ENCODE results near the gene DUSP5. TPM values are rescaled to one million over a fixed set of nuclear protein-coding genes. Genes with fewer than 3 reads are reported as not detected.

DUSP5 gene
- total RNA-seq, 1 experiment from 2014 or later, result 30.1 TPM

DNA sequence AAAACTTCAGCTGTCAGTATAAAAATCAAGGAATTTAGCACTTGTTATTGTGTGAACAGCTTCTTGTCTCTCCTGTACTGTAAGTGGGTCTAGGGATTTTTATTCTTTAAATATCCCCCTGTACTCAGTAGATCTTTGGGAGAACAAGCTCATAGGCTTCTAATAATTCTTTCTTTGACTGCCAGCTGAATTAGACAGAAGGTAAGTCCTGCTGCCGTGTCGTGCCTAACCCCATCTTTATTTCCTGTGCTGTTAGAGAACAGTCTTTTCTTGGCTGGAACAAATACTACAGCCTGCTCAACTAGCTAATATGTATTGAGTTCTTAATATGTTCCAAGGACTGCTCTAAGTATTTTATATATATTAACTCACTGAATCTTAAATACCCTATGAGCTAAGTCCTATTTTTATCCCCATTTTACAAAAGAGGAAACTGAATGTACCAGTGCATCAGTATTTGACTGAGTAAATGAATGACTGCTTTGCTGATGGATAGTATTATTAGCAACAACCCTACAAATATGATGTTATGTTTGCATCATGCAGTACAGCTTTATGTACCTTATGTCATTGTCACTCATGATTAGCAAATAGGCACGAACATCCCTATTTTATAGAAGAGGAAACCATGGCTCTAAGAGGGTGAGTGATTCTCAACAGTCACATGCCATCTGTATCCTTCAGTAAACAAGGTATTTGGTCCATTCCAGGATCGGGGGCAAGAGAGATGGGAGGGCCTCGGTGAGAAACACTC lies 5.5 kb upstream of the DUSP5 start:
- peaks cover 25% of the 10 kb centered on the region for H3K4me1 ChIP-seq (ENCODE audit: control insufficient read depth, insufficient read depth, low read length)

GRCh38 chr10:110493832-110494426 lies 3.8 kb upstream of the DUSP5 start:
- TF ChIP-seq REST (IDR thresholded peaks at IDR 0.05; ENCODE audit: insufficient read depth in 1 of 2, low read depth in 2 of 2, low read length in 1 of 2), result no peak
- no peak for TF ChIP-seq POLR2AphosphoS5 (IDR thresholded peaks at IDR 0.05; ENCODE audit: low read depth, low read length)
- no peaks in the 10 kb centered on the region for H3K27me3 ChIP-seq (ENCODE audit: control insufficient read depth, insufficient read depth, low read length)
- ATAC-seq, result no peak
- H3K36me3 ChIP-seq (ENCODE audit: control insufficient read depth, insufficient read depth, low read length), result peaks cover 4% of the 10 kb centered on the region; the same call in 1 of the 2 replicates
- H3K4me1 ChIP-seq (ENCODE audit: control insufficient read depth, insufficient read depth, low read length), result peaks cover 16% of the 10 kb centered on the region
- H3K27ac ChIP-seq (ENCODE audit: low read length), result peak overlapping the region; percentile 25; the same call in 1 of the 2 replicates
- ChIA-PET POLR2A (no interaction called here), CTCF (interaction anchor here (0.5 to 0.6 kb wide), 2 partner anchors 52 to 186 kb away, joined by 4 to 11 read pairs; no protein-coding TSS in a partner anchor)
- DNase-seq (ENCODE audit: low read depth, low spot score), result no peak
- no TSS peak for BruUV-seq (replicated peaks)
- in situ Hi-C loops (cut with HindIII; ENCODE audit: low pct_unique_long_range_greater_than_20kb, low sequenced_read_pairs) (no loop called here), intact Hi-C loops (cut with micrococcal nuclease; ENCODE audit: unreplicated experiment) (no loop called here)
- no peak overlapping the region for H3K4me3 ChIP-seq (ENCODE audit: low read depth in 2 of 2, low read length in 2 of 2)
- H3K9me3 ChIP-seq (ENCODE audit: control insufficient read depth, insufficient read depth, low read depth, low read length), result no peaks in the 10 kb centered on the region

More for the DNA sequence above, 5.5 kb upstream of the DUSP5 start:
- Histone ChIP-seq H3K9me3 (ENCODE audit: control insufficient read depth, insufficient read depth, low read depth, low read length) (no peaks in the 10 kb centered on the region), H3K4me3 (ENCODE audit: low read depth in 2 of 2, low read length in 2 of 2) (no peak overlapping the region), H3K27me3 (ENCODE audit: control insufficient read depth, insufficient read depth, low read length) (no peaks in the 10 kb centered on the region), H3K27ac (ENCODE audit: low read length) (no peak overlapping the region), H3K36me3 (ENCODE audit: control insufficient read depth, insufficient read depth, low read length) (no peaks in the 10 kb centered on the region; the same call in 1 of the 2 replicates)
- in situ Hi-C loops (cut with HindIII; ENCODE audit: low pct_unique_long_range_greater_than_20kb, low sequenced_read_pairs) (no loop called here), intact Hi-C loops (cut with micrococcal nuclease; ENCODE audit: unreplicated experiment) (no loop called here)
- no TSS peak for BruUV-seq (replicated peaks)
- ChIA-PET POLR2A (no interaction called here), CTCF (no interaction called here)
- ATAC-seq (no peak), DNase-seq (ENCODE audit: low read depth, low spot score) (peak; percentile 67)
- TF ChIP-seq POLR2AphosphoS5 (IDR thresholded peaks at IDR 0.05; ENCODE audit: low read depth, low read length) (no peak), REST (IDR thresholded peaks at IDR 0.05; ENCODE audit: insufficient read depth in 1 of 2, low read depth in 2 of 2, low read length in 1 of 2) (no peak), TCF7L2 (IDR thresholded peaks at IDR 0.05; ENCODE audit: low read depth, low read length) (no peak), SIN3A (IDR thresholded peaks at IDR 0.05; ENCODE audit: borderline replicate concordance, insufficient read depth, low read depth, low read length) (no peak)
- TF ChIP-seq, protein P1, sequence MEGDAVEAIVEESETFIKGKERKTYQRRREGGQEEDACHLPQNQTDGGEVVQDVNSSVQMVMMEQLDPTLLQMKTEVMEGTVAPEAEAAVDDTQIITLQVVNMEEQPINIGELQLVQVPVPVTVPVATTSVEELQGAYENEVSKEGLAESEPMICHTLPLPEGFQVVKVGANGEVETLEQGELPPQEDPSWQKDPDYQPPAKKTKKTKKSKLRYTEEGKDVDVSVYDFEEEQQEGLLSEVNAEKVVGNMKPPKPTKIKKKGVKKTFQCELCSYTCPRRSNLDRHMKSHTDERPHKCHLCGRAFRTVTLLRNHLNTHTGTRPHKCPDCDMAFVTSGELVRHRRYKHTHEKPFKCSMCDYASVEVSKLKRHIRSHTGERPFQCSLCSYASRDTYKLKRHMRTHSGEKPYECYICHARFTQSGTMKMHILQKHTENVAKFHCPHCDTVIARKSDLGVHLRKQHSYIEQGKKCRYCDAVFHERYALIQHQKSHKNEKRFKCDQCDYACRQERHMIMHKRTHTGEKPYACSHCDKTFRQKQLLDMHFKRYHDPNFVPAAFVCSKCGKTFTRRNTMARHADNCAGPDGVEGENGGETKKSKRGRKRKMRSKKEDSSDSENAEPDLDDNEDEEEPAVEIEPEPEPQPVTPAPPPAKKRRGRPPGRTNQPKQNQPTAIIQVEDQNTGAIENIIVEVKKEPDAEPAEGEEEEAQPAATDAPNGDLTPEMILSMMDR (IDR thresholded peaks at IDR 0.05), result no peak
